Measurements from ENCODE around the gene MTCL1.

MTCL1 gene

DNA sequence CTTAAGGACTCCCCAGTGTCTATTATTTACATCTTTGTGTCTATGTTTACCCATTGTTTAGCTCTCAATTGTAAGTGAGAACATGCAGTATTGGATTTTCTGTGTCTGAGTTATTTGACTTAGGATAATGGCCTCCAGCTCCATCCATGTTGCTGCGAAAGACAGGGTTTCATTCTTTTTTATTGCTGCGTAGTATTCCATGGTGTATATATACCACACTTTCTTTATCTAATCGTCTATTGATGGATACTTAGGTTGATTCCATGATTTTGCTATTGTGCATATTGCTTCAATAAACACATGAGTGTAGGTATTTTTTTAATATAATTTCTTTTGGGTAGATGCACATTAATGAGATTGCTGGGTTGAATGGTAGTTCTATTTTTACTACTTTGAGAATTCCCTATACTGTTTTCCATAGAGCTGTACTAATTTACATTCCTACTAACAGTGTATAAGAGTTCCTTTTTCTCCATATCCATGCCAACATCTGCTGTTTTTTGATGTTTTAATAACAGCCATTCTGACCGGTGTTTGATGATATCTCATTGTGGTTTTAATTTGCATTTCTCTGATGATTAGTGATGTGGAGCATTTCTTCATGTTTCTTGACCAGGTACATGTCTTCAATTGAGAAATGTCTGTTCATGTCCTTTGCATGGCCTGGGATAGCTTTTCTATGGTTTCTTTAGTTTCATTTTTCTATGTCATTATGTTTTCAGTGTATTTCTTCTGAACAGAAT, 21.8 kb downstream of the MTCL1 start:
- DNase-seq (ENCODE audit: low spot score): no peak
- Histone ChIP-seq H3K4me3 (no peak overlapping the region), H3K27ac (no peak overlapping the region)
- TF ChIP-seq, protein P1, sequence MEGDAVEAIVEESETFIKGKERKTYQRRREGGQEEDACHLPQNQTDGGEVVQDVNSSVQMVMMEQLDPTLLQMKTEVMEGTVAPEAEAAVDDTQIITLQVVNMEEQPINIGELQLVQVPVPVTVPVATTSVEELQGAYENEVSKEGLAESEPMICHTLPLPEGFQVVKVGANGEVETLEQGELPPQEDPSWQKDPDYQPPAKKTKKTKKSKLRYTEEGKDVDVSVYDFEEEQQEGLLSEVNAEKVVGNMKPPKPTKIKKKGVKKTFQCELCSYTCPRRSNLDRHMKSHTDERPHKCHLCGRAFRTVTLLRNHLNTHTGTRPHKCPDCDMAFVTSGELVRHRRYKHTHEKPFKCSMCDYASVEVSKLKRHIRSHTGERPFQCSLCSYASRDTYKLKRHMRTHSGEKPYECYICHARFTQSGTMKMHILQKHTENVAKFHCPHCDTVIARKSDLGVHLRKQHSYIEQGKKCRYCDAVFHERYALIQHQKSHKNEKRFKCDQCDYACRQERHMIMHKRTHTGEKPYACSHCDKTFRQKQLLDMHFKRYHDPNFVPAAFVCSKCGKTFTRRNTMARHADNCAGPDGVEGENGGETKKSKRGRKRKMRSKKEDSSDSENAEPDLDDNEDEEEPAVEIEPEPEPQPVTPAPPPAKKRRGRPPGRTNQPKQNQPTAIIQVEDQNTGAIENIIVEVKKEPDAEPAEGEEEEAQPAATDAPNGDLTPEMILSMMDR (IDR thresholded peaks at IDR 0.05): no peak

DNA sequence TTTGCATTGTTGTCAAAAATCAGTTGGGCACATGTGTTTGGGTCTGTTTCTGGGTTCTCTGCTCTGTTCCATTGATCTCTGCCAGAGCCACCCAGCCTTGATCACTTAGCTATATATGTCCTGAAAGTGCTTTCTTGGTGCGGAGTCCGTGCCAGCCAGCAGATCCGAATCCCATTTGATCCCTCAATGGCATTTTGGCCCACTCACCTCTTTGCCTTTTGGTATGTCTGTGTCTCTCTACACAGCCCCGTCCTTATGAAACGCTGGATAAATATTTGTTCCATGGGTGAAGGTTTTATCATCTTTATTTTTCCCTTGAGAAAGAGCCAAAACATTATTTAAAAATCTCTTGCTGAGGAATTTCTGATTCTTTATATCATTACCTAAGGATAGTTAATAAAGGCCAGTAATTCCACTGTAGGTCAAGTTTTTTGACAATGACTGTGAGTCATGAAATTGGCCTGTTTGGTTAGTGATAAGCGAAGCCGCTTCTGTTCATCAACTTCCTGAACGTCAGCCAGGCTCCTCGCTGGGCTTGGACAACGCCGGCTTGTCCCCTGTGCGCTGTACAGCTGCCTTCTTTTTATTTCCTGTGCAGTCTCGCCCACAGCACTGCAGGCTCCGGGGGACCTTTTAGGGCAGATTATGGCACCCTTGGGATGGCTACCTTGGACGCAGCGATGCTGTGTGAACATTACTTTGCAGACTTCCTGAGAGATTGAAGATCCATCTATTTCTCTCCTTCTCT, 24.9 kb downstream of the MTCL1 start:
- no peak for DNase-seq (ENCODE audit: low spot score)
- Histone ChIP-seq H3K27ac (no peak overlapping the region), H3K4me3 (no peak overlapping the region)
- TF ChIP-seq, protein P1 (IDR thresholded peaks at IDR 0.05): no peak

DNA sequence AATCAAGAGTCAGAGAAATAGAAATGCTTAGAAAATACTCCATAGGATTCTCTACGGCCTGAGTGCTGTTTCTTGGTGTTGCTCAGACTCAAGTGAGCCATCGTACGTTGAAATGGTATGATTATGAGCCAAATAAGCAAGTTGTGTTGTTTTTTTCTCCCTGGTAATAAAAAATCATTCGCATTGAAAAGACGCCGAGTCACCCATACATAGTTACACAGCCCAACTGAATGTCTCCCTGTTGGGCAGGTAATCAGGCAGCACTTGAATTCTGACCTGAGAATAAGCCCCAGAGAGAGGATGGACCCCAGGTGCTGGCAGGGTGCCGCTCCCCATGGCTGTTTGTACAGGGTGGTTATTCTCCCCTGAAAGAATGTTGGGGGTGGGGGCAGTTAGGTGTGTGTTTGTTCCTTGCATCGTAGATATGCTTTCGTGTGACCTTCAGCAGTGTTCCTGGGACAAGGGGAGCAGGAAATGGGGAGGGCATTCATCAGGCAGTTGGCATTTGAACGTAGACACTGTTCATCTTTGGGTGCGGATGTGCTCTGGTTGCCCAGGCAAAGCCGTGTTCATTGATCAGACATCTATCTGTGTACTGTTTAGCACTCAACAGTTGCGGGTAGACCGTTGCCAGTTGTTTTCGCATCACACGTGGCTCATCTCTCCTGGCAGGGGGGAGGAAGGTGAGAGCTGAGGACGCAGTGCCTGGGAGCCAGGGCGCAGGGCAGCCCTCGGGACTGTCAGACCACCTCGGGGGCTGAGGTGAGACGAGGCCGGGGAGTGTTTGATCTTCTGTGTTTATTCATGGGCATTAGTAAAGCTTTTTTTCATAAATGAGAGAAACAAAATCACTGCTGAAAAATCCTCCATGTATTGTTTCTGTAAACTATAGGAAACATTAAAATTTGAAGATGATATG, 27.3 kb downstream of the MTCL1 start:
- Histone ChIP-seq H3K4me3 (no peak overlapping the region), H3K27ac (no peak overlapping the region)
- DNase-seq (ENCODE audit: low spot score): no peak
- TF ChIP-seq, protein P1 (IDR thresholded peaks at IDR 0.05): no peak

DNA sequence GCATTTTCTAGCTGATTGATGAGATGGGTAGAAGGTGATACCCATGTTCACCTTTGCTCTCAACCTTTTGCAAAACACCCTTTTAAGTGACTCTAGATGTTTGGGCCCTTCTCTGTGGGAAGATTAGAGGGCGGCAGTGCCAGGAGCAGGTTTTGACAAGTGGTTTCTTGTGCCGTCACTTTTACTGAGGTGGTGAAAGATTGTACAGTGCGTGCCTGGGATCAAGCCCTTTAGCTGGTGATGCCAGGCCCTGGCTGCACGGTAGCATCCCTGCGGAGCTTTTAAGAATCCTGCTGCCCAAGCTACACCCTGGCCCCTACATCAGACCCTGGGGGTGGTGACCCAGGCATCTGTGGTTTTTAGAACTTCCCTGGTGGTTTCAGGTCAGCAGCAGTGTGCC, 29.1 kb downstream of the MTCL1 start:
- no peak overlapping the region for H3K27ac ChIP-seq
- no peak overlapping the region for H3K4me3 ChIP-seq
- TF ChIP-seq, protein P1 (IDR thresholded peaks at IDR 0.05): no peak
- peak; percentile 38 for DNase-seq (ENCODE audit: low spot score)

GRCh38 chr18:8735274-8735673, 29.9 kb downstream of the MTCL1 start:
- TF ChIP-seq, protein P1 (IDR thresholded peaks at IDR 0.05): no peak
- DNase-seq (ENCODE audit: low spot score): peak; percentile 2
- Histone ChIP-seq H3K4me3 (no peak overlapping the region), H3K27ac (no peak overlapping the region)

- Histone ChIP-seq H3K27ac (no peak overlapping the region), H3K4me3 (no peak overlapping the region)
- TF ChIP-seq, protein P1 (IDR thresholded peaks at IDR 0.05): no peak
- no peak for DNase-seq (ENCODE audit: low spot score)
Measured at GRCh38 chr18:8741117-8741516, 35.8 kb downstream of the MTCL1 start.

Measured in coronary artery (tissue), 2 donors.